Hepatocyte (in vitro differentiated cells): ENCODE measurements around the gene SYNGR3. TPM values are rescaled to one million over a fixed set of nuclear protein-coding genes. Genes with fewer than 3 reads are reported as not detected.

ENCODE experiments used
- DNase-seq: peaks from one replicate; pipeline ENCODE4 v3.0.0-alpha.2; 2016; ENCODE audit warnings: low spot score
- H2AFZ ChIP-seq: fragments of 200-600 bp; sonication (generic); 2 replicates; pipeline ENCODE4 v1.6.0; 2016; ENCODE audit warnings: antibody characterized with exemption, mild to moderate bottlenecking
- H3K27ac ChIP-seq: fragments of 200-600 bp; sonication (generic); 2 replicates; pipeline ENCODE4 v1.5.1; 2016; ENCODE audit warnings: mild to moderate bottlenecking
- H3K27me3 ChIP-seq: fragments of 200-600 bp; sonication (generic); 2 replicates; pipeline ENCODE4 v1.6.1; 2016
- H3K36me3 ChIP-seq: fragments of 200-600 bp; sonication (generic); replicated peaks from 2 replicates; pipeline ENCODE4 v1.5.1; 2016; ENCODE audit warnings: low read depth; ENCODE audit not compliant: insufficient read depth
- H3K4me1 ChIP-seq: fragments of 200-600 bp; sonication (generic); 2 replicates; pipeline ENCODE4 v1.5.1; 2016; ENCODE audit warnings: mild to moderate bottlenecking, moderate library complexity; ENCODE audit not compliant: insufficient read depth
- H3K4me2 ChIP-seq: fragments of 200-600 bp; sonication (generic); 2 replicates; pipeline ENCODE4 v1.6.0; 2016
- H3K4me3 ChIP-seq: fragments of 200-600 bp; sonication (generic); 2 replicates; pipeline ENCODE4 v1.5.1; 2016; ENCODE audit warnings: mild to moderate bottlenecking
- H3K79me2 ChIP-seq: fragments of 200-600 bp; sonication (generic); 2 replicates; pipeline ENCODE4 v1.6.0; 2017; ENCODE audit warnings: mild to moderate bottlenecking
- H3K9me2 ChIP-seq: fragments of 200-600 bp; sonication (generic); replicated peaks from 2 replicates; pipeline ENCODE4 v1.6.0; 2017; ENCODE audit warnings: mild to moderate bottlenecking; ENCODE audit not compliant: insufficient read depth
- H3K9me3 ChIP-seq: fragments of 200-600 bp; sonication (generic); 2 replicates; pipeline ENCODE4 v1.5.1; 2016; ENCODE audit warnings: low read depth, mild to moderate bottlenecking
- H4K20me1 ChIP-seq: fragments of 200-600 bp; sonication (generic); 2 replicates; pipeline ENCODE4 v1.6.0; 2016; ENCODE audit warnings: mild to moderate bottlenecking; ENCODE audit not compliant: insufficient read depth, poor library complexity, severe bottlenecking
- EZH2 ChIP-seq: fragments of 200-600 bp; sonication (generic); IDR thresholded peaks from 2 replicates; pipeline ENCODE4 v1.6.1; 2016; ENCODE audit warnings: antibody characterized with exemption, mild to moderate bottlenecking, borderline replicate concordance
- EZH2phosphoT487 ChIP-seq: fragments of 200-600 bp; sonication (generic); IDR thresholded peaks from one replicate; pipeline ENCODE4 v1.6.1; 2018; ENCODE audit warnings: antibody characterized with exemption, mild to moderate bottlenecking, low read depth, moderate library complexity; ENCODE audit not compliant: unreplicated experiment, severe bottlenecking
- WGBS: methylation state at CpG from one replicate; pipeline ENCODE4 v1.1.6; 2016; ENCODE audit warnings: low lambda C conversion rate; ENCODE audit errors: missing lambda C conversion rate; 5-methylcytosine and 5-hydroxymethylcytosine counted together
- polyA plus RNA-seq: library from polyadenylated mRNA; unstranded; fragments of >200 nt; fragmentation: Nextera tagmentation; extraction: Ambion mirVana; gene quantifications from 2 replicates; pipeline ENCODE4 v1.2.1, GENCODE V29; 2016
- total RNA-seq: library from RNA; depleted of rRNA; stranded (reverse); fragments of >200 nt; gene quantifications from 2 replicates; pipeline ENCODE4 v1.2.3, GENCODE V29; 2014
- TF ChIP-seq, protein P1 (sequence below): fragments of 200-600 bp; sonication (generic); IDR thresholded peaks from 2 replicates; pipeline ENCODE4 v1.5.1; 2016; ENCODE audit warnings: antibody characterized with exemption, mild to moderate bottlenecking; ENCODE audit not compliant: poor library complexity

The SYNGR3 gene
- total and polyA plus RNA-seq, 2 experiments from 2014 or later, result 2.2 to 2.5 TPM

DNA sequence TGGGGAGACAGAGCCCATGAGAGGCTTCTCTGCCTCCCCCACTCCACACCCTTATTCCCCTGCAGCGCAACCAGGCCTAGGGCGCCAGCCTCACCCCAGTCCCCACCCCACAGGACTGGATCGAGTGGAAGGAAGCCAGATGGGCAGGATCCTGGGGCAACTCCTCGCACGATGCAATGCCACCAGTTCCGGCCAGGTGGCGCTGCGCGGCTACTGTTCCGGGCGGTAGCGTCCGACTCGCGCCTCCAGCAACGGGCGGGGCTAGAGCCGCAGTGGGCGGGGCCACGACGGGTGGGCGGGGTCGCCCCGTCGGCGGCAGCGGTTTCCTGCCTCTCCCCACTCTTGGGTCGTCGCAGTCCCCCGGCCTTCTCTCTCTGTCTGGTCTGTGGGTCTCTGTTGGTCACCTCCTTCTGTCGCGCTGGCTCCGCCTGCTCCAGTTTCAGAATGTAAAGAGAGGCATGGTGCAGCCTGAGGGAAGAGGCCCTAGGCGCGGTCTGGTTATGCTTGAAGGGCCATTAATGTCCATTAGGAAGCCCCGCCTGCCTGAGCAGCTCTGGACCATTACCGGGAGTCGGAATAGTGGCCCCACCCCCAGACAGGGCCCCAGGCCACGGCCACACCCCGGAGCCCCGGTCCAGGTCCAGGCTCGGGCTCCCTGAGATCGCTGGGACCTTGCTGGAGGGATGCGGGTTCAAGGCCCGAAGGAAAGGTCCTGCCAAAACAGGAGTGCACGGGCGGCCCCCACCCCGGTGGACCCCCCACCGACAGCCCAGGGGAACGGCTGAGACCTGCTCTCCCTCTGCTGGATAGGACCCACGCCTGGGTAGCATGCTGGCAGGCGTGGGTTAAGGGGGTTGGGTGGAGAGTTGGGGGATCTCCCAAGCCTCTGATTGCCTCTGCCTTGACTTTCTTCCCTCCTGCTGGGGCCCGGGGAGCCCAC is 33.6 kb downstream of the SYNGR3 start:
- H3K4me2 ChIP-seq, result peak overlapping the region; percentile 80
- H3K4me3 ChIP-seq, result no peak overlapping the region
- H2AFZ ChIP-seq, result peak overlapping the region; percentile 60
- H3K27me3 ChIP-seq, result peaks cover 21% of the 10 kb centered on the region
- H3K9me2 ChIP-seq, result no peaks in the 10 kb centered on the region
- H3K79me2 ChIP-seq, result peaks cover 14% of the 10 kb centered on the region
- TF ChIP-seq EZH2phosphoT487 (no peak), EZH2 (no peak)
- TF ChIP-seq, protein P1, sequence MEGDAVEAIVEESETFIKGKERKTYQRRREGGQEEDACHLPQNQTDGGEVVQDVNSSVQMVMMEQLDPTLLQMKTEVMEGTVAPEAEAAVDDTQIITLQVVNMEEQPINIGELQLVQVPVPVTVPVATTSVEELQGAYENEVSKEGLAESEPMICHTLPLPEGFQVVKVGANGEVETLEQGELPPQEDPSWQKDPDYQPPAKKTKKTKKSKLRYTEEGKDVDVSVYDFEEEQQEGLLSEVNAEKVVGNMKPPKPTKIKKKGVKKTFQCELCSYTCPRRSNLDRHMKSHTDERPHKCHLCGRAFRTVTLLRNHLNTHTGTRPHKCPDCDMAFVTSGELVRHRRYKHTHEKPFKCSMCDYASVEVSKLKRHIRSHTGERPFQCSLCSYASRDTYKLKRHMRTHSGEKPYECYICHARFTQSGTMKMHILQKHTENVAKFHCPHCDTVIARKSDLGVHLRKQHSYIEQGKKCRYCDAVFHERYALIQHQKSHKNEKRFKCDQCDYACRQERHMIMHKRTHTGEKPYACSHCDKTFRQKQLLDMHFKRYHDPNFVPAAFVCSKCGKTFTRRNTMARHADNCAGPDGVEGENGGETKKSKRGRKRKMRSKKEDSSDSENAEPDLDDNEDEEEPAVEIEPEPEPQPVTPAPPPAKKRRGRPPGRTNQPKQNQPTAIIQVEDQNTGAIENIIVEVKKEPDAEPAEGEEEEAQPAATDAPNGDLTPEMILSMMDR, result peak; percentile 98
- DNase-seq, result peak; percentile 95
- H3K9me3 ChIP-seq, result no peaks in the 10 kb centered on the region
- H3K36me3 ChIP-seq, result no peaks in the 10 kb centered on the region
- WGBS, result 15% methylated on average over 49 of the region's 53 CpGs
- peak overlapping the region; percentile 82 for H3K27ac ChIP-seq
- peaks cover 8% of the 10 kb centered on the region for H4K20me1 ChIP-seq
- H3K4me1 ChIP-seq, result peaks cover 42% of the 10 kb centered on the region

DNA sequence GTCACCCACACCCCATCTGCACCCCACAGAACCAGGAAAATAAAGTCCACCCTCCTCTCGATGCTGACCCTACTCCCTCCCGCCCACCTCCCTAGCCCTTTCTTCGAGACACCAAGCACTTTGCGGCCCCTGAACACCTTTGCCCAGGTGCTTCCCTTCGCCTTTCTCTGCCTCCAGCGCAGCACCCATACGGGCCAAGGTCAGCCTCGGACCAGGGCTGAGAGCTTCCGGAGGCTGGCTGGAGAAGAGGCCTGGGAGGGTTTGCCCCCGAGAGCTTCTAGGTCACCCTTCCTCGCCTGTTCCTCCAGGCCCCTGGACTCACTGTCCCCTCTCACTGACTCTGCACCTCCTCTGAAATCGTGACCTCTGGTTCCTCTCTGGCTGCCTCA is 34.3 kb downstream of the SYNGR3 start:
- peaks cover 8% of the 10 kb centered on the region for H4K20me1 ChIP-seq
- no peaks in the 10 kb centered on the region for H3K9me3 ChIP-seq
- 94% methylated on average over 12 of the region's 12 CpGs for WGBS
- peaks cover 20% of the 10 kb centered on the region for H3K79me2 ChIP-seq
- H3K27ac ChIP-seq, result peak overlapping the region; percentile 82
- DNase-seq, result no peak
- H2AFZ ChIP-seq, result no peak overlapping the region
- TF ChIP-seq, protein P1, result no peak
- TF ChIP-seq EZH2phosphoT487 (no peak), EZH2 (no peak)
- peak overlapping the region; percentile 76 for H3K4me2 ChIP-seq
- H3K4me1 ChIP-seq, result peaks cover 45% of the 10 kb centered on the region
- H3K36me3 ChIP-seq, result no peaks in the 10 kb centered on the region
- H3K27me3 ChIP-seq, result peaks cover 18% of the 10 kb centered on the region
- H3K9me2 ChIP-seq, result no peaks in the 10 kb centered on the region
- H3K4me3 ChIP-seq, result no peak overlapping the region

DNA sequence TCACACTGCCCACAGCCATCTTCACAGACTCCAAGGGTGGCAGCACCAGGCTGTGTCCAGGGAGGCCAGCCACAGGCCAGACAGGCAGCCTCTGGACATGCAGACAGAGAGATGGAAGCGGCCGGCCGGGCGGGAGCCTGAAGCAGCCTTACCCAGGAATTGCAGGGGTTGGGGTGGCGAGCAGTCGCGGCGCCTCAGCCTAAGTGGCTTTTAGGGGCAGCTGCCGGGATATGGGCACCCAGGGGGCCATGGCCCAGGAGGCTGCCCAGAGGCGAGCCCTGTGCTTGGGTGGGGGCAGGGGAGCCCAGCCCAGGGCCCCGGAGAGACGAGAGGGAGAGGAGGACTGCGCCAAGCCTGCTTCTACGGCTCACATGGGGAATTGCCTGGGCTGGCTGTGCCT is 35.5 kb downstream of the SYNGR3 start:
- TF ChIP-seq, protein P1, result no peak
- TF ChIP-seq EZH2 (no peak), EZH2phosphoT487 (no peak)
- no peak overlapping the region for H3K4me2 ChIP-seq
- H3K9me3 ChIP-seq, result no peaks in the 10 kb centered on the region
- H3K4me3 ChIP-seq, result no peak overlapping the region
- H3K9me2 ChIP-seq, result no peaks in the 10 kb centered on the region
- H3K4me1 ChIP-seq, result peaks cover 41% of the 10 kb centered on the region
- H3K27me3 ChIP-seq, result peaks cover 6% of the 10 kb centered on the region
- WGBS, result 90% methylated on average over 14 of the region's 14 CpGs
- no peak overlapping the region for H3K27ac ChIP-seq
- no peak overlapping the region for H2AFZ ChIP-seq
- no peak for DNase-seq
- H3K36me3 ChIP-seq, result no peaks in the 10 kb centered on the region
- peaks cover 20% of the 10 kb centered on the region for H3K79me2 ChIP-seq
- H4K20me1 ChIP-seq, result peaks cover 8% of the 10 kb centered on the region
